Ishikawa (cell line): Measurements from ENCODE around the gene OR6K3.

Experiments
- CEBPB ChIP-seq: IDR thresholded peaks from 2 replicates; pipeline ENCODE4 v1.6.1; 2012
- EGR1 ChIP-seq: IDR thresholded peaks from 2 replicates; pipeline ENCODE4 v1.6.1; 2012
- EP300 ChIP-seq: IDR thresholded peaks from 2 replicates; pipeline ENCODE4 v1.6.1; 2012; ENCODE audit warnings: borderline replicate concordance
- RAD21 ChIP-seq: IDR thresholded peaks from 2 replicates; pipeline ENCODE4 v1.6.1; 2012; ENCODE audit warnings: low read depth
- TAF1 ChIP-seq: IDR thresholded peaks from 2 replicates; pipeline ENCODE4 v1.6.1; 2012; ENCODE audit warnings: low read depth, mild to moderate bottlenecking
- TCF12 ChIP-seq: IDR thresholded peaks from 2 replicates; pipeline ENCODE4 v1.6.1; 2012; ENCODE audit warnings: low read depth
- TEAD4 ChIP-seq: IDR thresholded peaks from 2 replicates; pipeline ENCODE4 v1.6.1; 2012
- YY1 ChIP-seq: IDR thresholded peaks from 2 replicates; pipeline ENCODE4 v1.6.1; 2012; ENCODE audit warnings: low read depth
- TF ChIP-seq, protein P1 (sequence below): IDR thresholded peaks from 2 replicates; pipeline ENCODE4 v1.6.1; 2012; ENCODE audit warnings: low read depth, mild to moderate bottlenecking
- TF ChIP-seq, protein P2 (sequence below): IDR thresholded peaks from 2 replicates; pipeline ENCODE4 v1.6.1; 2012

DNA sequence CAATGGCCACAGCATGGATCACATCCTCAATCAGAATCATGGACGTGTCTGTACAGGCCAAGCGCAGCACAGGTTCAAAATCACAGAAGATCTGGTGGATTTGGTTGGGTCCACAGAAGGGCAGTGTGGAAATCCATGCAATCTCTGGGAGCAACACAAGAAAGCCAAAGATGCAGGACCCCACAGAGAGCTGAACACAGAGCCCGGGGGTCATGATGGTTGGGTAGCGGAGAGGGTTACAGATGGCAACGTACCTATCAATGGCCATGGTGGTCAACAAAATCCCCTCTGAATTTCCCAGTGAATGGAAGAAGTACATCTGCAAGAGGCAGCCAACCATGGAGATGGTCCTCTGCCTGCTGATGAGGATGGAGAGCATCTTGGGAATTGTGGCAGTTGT lies 3.9 kb upstream of the OR6K3 start:
- TF ChIP-seq TCF12 (no peak), EP300 (no peak), YY1 (no peak), TAF1 (no peak), CEBPB (no peak), RAD21 (no peak), EGR1 (no peak), TEAD4 (no peak)
- TF ChIP-seq, protein P1, sequence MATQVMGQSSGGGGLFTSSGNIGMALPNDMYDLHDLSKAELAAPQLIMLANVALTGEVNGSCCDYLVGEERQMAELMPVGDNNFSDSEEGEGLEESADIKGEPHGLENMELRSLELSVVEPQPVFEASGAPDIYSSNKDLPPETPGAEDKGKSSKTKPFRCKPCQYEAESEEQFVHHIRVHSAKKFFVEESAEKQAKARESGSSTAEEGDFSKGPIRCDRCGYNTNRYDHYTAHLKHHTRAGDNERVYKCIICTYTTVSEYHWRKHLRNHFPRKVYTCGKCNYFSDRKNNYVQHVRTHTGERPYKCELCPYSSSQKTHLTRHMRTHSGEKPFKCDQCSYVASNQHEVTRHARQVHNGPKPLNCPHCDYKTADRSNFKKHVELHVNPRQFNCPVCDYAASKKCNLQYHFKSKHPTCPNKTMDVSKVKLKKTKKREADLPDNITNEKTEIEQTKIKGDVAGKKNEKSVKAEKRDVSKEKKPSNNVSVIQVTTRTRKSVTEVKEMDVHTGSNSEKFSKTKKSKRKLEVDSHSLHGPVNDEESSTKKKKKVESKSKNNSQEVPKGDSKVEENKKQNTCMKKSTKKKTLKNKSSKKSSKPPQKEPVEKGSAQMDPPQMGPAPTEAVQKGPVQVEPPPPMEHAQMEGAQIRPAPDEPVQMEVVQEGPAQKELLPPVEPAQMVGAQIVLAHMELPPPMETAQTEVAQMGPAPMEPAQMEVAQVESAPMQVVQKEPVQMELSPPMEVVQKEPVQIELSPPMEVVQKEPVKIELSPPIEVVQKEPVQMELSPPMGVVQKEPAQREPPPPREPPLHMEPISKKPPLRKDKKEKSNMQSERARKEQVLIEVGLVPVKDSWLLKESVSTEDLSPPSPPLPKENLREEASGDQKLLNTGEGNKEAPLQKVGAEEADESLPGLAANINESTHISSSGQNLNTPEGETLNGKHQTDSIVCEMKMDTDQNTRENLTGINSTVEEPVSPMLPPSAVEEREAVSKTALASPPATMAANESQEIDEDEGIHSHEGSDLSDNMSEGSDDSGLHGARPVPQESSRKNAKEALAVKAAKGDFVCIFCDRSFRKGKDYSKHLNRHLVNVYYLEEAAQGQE, result no peak
- TF ChIP-seq, protein P2, sequence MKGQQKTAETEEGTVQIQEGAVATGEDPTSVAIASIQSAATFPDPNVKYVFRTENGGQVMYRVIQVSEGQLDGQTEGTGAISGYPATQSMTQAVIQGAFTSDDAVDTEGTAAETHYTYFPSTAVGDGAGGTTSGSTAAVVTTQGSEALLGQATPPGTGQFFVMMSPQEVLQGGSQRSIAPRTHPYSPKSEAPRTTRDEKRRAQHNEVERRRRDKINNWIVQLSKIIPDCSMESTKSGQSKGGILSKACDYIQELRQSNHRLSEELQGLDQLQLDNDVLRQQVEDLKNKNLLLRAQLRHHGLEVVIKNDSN, result no peak
